ENCODE data around the gene EPS8L1. TPM values are rescaled to one million over a fixed set of nuclear protein-coding genes. Genes with fewer than 3 reads are reported as not detected.
A peak's percentile ranks its signal among the peaks of the same experiment; 100 is the strongest.
"Not testable (repeated sequence)": the region's sequence is repeated elsewhere in the genome, so short reads cannot be mapped to it uniquely, and the experiment has no call there.

Gene EPS8L1
- total RNA-seq, 1 donor from 2014 or later: 375 TPM

- Mint-ChIP-seq H3K4me1 (peaks cover 52% of the 10 kb centered on the region), H3K9me3 (no peaks in the 10 kb centered on the region), H3K36me3 (peaks cover 9% of the 10 kb centered on the region), H3K27me3 (ENCODE audit: low read depth) (peaks cover 27% of the 10 kb centered on the region), H3K4me3 (peak within 1 kb of the TSS; percentile 88), H3K27ac (peak within 1 kb of the TSS; percentile 100)
- no peak for TF ChIP-seq CTCF (IDR thresholded peaks at IDR 0.05; ENCODE audit: unreplicated experiment)
- peak; percentile 95 to 98 for DNase-seq (ENCODE audit: low spot score in 2 of 2, unreplicated experiment in 2 of 2)
Observed at GRCh38 chr19:55062735-55063491, 12.8 kb upstream of the EPS8L1 start, which contains the start of gene RDH13. TSS of gene RDH13 (minus strand) at chr19:55063148. CDS start at chr19:55063032, 116 bp downstream.

DNA sequence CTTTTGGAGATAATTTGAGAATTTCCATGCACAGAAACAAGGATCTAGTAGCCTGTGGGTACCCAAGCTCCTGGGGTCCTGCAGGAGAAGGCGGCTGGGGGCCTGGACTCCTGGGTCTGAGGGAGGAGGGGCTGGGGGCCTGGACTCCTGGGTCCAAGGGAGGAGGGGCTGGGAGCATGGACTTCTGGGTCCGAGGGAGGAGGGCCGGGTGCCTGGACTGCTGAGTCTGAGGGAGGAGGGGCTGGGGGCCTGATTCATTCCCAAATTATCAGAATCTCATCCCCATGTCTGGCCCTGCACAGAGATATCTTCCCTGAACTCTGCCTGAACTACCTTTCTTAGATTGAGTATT is 12.2 kb upstream of the EPS8L1 start:
- DNase-seq (ENCODE audit: low spot score in 2 of 2, unreplicated experiment in 2 of 2): no peak
- Mint-ChIP-seq H3K36me3 (peaks cover 6% of the 10 kb centered on the region), H3K4me3 (peak overlapping the region; percentile 88), H3K9me3 (no peaks in the 10 kb centered on the region), H3K27me3 (ENCODE audit: low read depth) (peaks cover 32% of the 10 kb centered on the region), H3K4me1 (peaks cover 52% of the 10 kb centered on the region), H3K27ac (peak overlapping the region; percentile 72)
- TF ChIP-seq CTCF (IDR thresholded peaks at IDR 0.05; ENCODE audit: unreplicated experiment): no peak

- H3K36me3 Mint-ChIP-seq; H3K27ac Mint-ChIP-seq; DNase-seq (ENCODE audit: low spot score in 2 of 2, unreplicated experiment in 2 of 2); H3K9me3 Mint-ChIP-seq; H3K4me3 Mint-ChIP-seq: not testable (repeated sequence)
- peaks cover 47% of the 10 kb centered on the region for H3K27me3 Mint-ChIP-seq (ENCODE audit: low read depth)
- peaks cover 47% of the 10 kb centered on the region for H3K4me1 Mint-ChIP-seq
Observed at GRCh38 chr19:55065516-55065915, 10.2 kb upstream of the EPS8L1 start.

DNA sequence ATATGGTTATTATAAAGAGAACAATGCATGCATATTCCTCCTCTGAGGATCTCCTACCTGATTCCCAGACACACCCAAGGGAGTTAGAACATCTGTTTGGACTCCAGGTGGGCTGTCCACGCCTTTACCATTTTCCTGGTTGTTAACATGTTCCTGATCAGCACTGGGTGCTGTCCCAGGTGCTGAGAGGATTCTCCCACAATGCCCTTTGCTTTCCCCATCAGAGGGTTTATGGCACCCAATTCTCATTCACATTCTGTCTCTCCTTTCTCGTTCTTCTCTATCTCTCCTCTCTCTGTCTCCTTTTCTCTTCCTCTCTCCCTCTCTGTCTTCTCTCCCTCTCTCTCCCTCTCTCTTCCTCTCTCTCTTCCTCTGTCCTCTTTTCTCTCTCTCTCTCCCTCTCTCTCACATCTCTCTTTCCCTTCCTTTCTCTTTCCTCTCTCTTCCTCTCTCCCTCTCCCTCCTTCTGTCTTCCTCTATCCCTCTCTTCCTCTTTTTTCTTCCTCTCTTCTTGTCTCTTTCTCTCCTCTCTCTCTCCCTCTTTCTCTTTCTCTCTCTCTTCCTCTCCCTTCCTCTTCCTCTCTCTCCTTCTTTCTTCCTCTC is 9.5 kb upstream of the EPS8L1 start:
- Mint-ChIP-seq H3K4me3 (no peak overlapping the region), H3K27me3 (ENCODE audit: low read depth) (peaks cover 49% of the 10 kb centered on the region), H3K4me1 (peaks cover 44% of the 10 kb centered on the region), H3K27ac (no peak overlapping the region), H3K36me3 (no peaks in the 10 kb centered on the region), H3K9me3 (no peaks in the 10 kb centered on the region)
- DNase-seq (ENCODE audit: low spot score in 2 of 2, unreplicated experiment in 2 of 2): no peak
- no peak for TF ChIP-seq CTCF (IDR thresholded peaks at IDR 0.05; ENCODE audit: unreplicated experiment)

- TF ChIP-seq CTCF (IDR thresholded peaks at IDR 0.05; ENCODE audit: unreplicated experiment): no peak
- Mint-ChIP-seq H3K4me1 (peaks cover 40% of the 10 kb centered on the region), H3K27ac (peak overlapping the region; percentile 68), H3K9me3 (peaks cover 3% of the 10 kb centered on the region), H3K27me3 (ENCODE audit: low read depth) (peaks cover 59% of the 10 kb centered on the region), H3K4me3 (peak overlapping the region; percentile 20), H3K36me3 (peaks cover 2% of the 10 kb centered on the region)
- no peak for DNase-seq (ENCODE audit: low spot score in 2 of 2, unreplicated experiment in 2 of 2)
Observed at GRCh38 chr19:55067869-55068268, 7.8 kb upstream of the EPS8L1 start.
